HepG2 (cell line): Measurements from ENCODE around the gene DUSP22. TPM values are rescaled to one million over a fixed set of nuclear protein-coding genes. Genes with fewer than 3 reads are reported as not detected.

ENCODE experiments used
- ATAC-seq: fragments of 200-7000 bp; cut with Tn5 transposase; 3 replicates; pipeline ENCODE4 v1.9.1; 2020; ENCODE audit warnings: mild to moderate bottlenecking, moderate library complexity
- BruUV-seq: library from RNA; stranded (reverse); fragments of 400-500 nt; replicated peaks from 2 replicates; lab custom pipeline; 2021; lab: Mats Ljungman, UMichigan
- CTCF ChIA-PET: fragments of 300-600 bp; formaldehyde crosslinking; extraction: SDS; loops from one replicate; lab custom pipeline; 2021; ENCODE audit warnings: low total read pairs, inconsistent platforms, low intra/inter-chr PET ratio; lab: Yijun Ruan, JAX
- POLR2A ChIA-PET: fragments of 350-600 bp; sonication (Branson Sonifier 250); formaldehyde crosslinking; loops from one replicate; lab custom pipeline; 2020; ENCODE audit warnings: antibody characterized with exemption, inconsistent platforms; lab: Yijun Ruan, JAX
- DNase-seq: peaks from one replicate; pipeline ENCODE4 v3.0.0-alpha.2; 2015; ENCODE audit warnings: low spot score
- FAIRE-seq: peaks from 3 replicates; lab custom pipeline; 2011; peaks lifted over from hg19 to GRCh38; lab: Jason Lieb, UNC
- H2AFZ ChIP-seq: one replicate; pipeline ENCODE4 v1.6.1; 2011; ENCODE audit warnings: low read length, inconsistent platforms
- H3K27ac ChIP-seq: fragments of 300-600 bp; 3 replicates; pipeline ENCODE4 v1.8.0; 2011; ENCODE audit warnings: mixed run types, mild to moderate bottlenecking, mixed read lengths, low read length, inconsistent platforms; ENCODE audit not compliant: insufficient read depth; ENCODE audit errors: extremely low read length
- H3K27me3 ChIP-seq, 2 experiments: fragments of 200-600 bp in 1 of 2; 2 replicates in 1 of 2; 3 replicates in 1 of 2; pipeline versions ENCODE4 v1.6.0 to v1.8.0; 2011; ENCODE audit warnings: low read length in 2 of 2, mild to moderate bottlenecking in 2 of 2, moderate library complexity in 2 of 2, inconsistent platforms in 1 of 2; ENCODE audit not compliant: insufficient read depth in 2 of 2, control insufficient read depth in 1 of 2
- H3K36me3 ChIP-seq, 2 experiments: fragments of 200-600 bp in 1 of 2; replicated peaks in 1 of 2; 2 replicates in 1 of 2; 3 replicates in 1 of 2; pipeline versions ENCODE4 v1.5.1 to v1.8.0; 2011; ENCODE audit warnings: low read length in 2 of 2, inconsistent platforms in 1 of 2; ENCODE audit not compliant: insufficient read depth in 2 of 2, control insufficient read depth in 1 of 2
- H3K4me1 ChIP-seq: 2 replicates; pipeline ENCODE4 v1.5.1; 2012; ENCODE audit warnings: low read length, inconsistent platforms; ENCODE audit not compliant: insufficient read depth
- H3K4me2 ChIP-seq: 2 replicates; pipeline ENCODE4 v1.6.0; 2011; ENCODE audit warnings: low read depth, low read length, inconsistent platforms
- H3K4me3 ChIP-seq, 3 experiments: fragments of 200-600 bp in 1 of 3; sonication (generic), shearing (Covaris generic) in 1 of 3; replicated peaks in 1 of 3; 2 replicates each; pipeline ENCODE4 v1.5.1; 2011 to 2016; ENCODE audit warnings: low read length in 3 of 3, inconsistent platforms in 2 of 3, low read depth in 2 of 3, mild to moderate bottlenecking in 2 of 3, control low read depth in 1 of 3, mixed read lengths in 1 of 3; ENCODE audit not compliant: insufficient read depth in 1 of 3
- H3K79me2 ChIP-seq: one replicate; pipeline ENCODE4 v1.6.1; 2011; ENCODE audit warnings: low read length, inconsistent platforms; ENCODE audit not compliant: insufficient read depth
- H3K9ac ChIP-seq: 2 replicates; pipeline ENCODE4 v1.6.0; 2011; ENCODE audit warnings: mild to moderate bottlenecking, low read depth, low read length, inconsistent platforms; ENCODE audit not compliant: insufficient read depth
- H3K9me3 ChIP-seq: 2 replicates; pipeline ENCODE4 v1.5.1; 2012; ENCODE audit warnings: mild to moderate bottlenecking, low read length
- H4K20me1 ChIP-seq: 2 replicates; pipeline ENCODE4 v1.6.0; 2011; ENCODE audit warnings: inconsistent platforms, mild to moderate bottlenecking, low read length, moderate library complexity; ENCODE audit not compliant: insufficient read depth
- MED8 ChIP-seq: sonication (generic); formaldehyde crosslinking; IDR thresholded peaks from 2 replicates; pipeline ENCODE4 v1.8.1; 2023; ENCODE audit warnings: mild to moderate bottlenecking, missing genetic modification reagents; ENCODE audit not compliant: insufficient replicate concordance
- NONO ChIP-seq, 2 experiments: fragments of 450-650 bp in 1 of 2; sonication (generic) in 1 of 2; formaldehyde crosslinking in 1 of 2; IDR thresholded peaks in 1 of 2; conservative IDR thresholded peaks in 1 of 2; 2 replicates each; pipeline versions ENCODE4 v1.6.1 to v1.8.0; 2017 to 2022; ENCODE audit warnings: mild to moderate bottlenecking in 1 of 2, missing genetic modification reagents in 1 of 2, moderate library complexity in 1 of 2
- TBX2 ChIP-seq: sonication (generic); formaldehyde crosslinking; IDR thresholded peaks from 2 replicates; pipeline ENCODE4 v1.5.0; 2020; ENCODE audit warnings: missing genetic modification reagents, mild to moderate bottlenecking, borderline replicate concordance
- ZBTB7A ChIP-seq: sonication (generic); formaldehyde crosslinking; IDR thresholded peaks from 2 replicates; pipeline ENCODE4 v1.8.0; 2022; ENCODE audit warnings: mild to moderate bottlenecking, missing genetic modification reagents
- ZC3H4 ChIP-seq: sonication (generic); formaldehyde crosslinking; IDR thresholded peaks from 2 replicates; pipeline ENCODE4 v1.4.0; 2020; ENCODE audit warnings: missing genetic modification reagents, borderline replicate concordance
- ZNF331 ChIP-seq: sonication (generic); formaldehyde crosslinking; IDR thresholded peaks from 2 replicates; pipeline ENCODE4 v1.4.0; 2020; ENCODE audit warnings: missing genetic modification reagents
- ZNF510 ChIP-seq: sonication (generic); formaldehyde crosslinking; IDR thresholded peaks from 2 replicates; pipeline ENCODE4 v1.4.0; 2020; ENCODE audit warnings: low read depth, mild to moderate bottlenecking, missing genetic modification reagents
- ZNF652 ChIP-seq: IDR thresholded peaks from 2 replicates; pipeline ENCODE4 v1.6.1; 2016; ENCODE audit warnings: low read depth, borderline replicate concordance
- WGBS: methylation state at CpG from one replicate; pipeline ENCODE4 v1.1.6; 2017; ENCODE audit warnings: low lambda C conversion rate; 5-methylcytosine and 5-hydroxymethylcytosine counted together
- in situ Hi-C: cut with HindIII; loops from 2 replicates; pipeline ENCODE4 v1.10.0; 2017; ENCODE audit warnings: low pct_unique_long_range_greater_than_20kb; ENCODE audit not compliant: extremely low pct_ligation_motif_present
- intact Hi-C: fragments of 100-400 bp; cut with micrococcal nuclease; formaldehyde crosslinking; loops from one replicate; pipeline ENCODE4 v1.10.0; 2022; ENCODE audit not compliant: unreplicated experiment
- polyA plus RNA-seq, 8 experiments: library from polyadenylated mRNA; depleted of rRNA in 3 of 8; stranded (reverse) in 7 of 8; unstranded in 1 of 8; fragments of >200 nt; fragmentation: Illumina TruSeq in 4 of 8; extraction: Trizol in 4 of 8; gene quantifications; 2 replicates each; pipeline versions ENCODE4 v1.2.1 to v1.2.3, GENCODE V29; 2011 to 2016; ENCODE audit warnings: low read depth in 4 of 8, missing spikeins in 1 of 8, mixed read lengths in 1 of 8; ENCODE audit not compliant: insufficient read depth in 1 of 8
- total RNA-seq, 5 experiments: library from RNA; depleted of rRNA; stranded (reverse); fragments of >200 nt; fragmentation: Illumina TruSeq; extraction: Trizol; gene quantifications; 2 replicates each; pipeline ENCODE4 v1.2.3, GENCODE V29; 2016; ENCODE audit warnings: low read depth in 1 of 5
- TF ChIP-seq, protein P1 (sequence below): sonication (generic); formaldehyde crosslinking; IDR thresholded peaks from 2 replicates; pipeline ENCODE4 v1.4.0; 2020; ENCODE audit warnings: mild to moderate bottlenecking, missing genetic modification reagents
- TF ChIP-seq, protein P2 (sequence below): sonication (generic); formaldehyde crosslinking; IDR thresholded peaks from 2 replicates; pipeline ENCODE4 v1.4.0; 2020; ENCODE audit warnings: mild to moderate bottlenecking, missing genetic modification reagents, borderline replicate concordance
- TF ChIP-seq, protein P3 (sequence below): sonication (generic); formaldehyde crosslinking; IDR thresholded peaks from 2 replicates; pipeline ENCODE4 v1.9.0; 2022; ENCODE audit warnings: low read depth, missing genetic modification reagents
- TF ChIP-seq, protein P4 (sequence below): sonication (generic); formaldehyde crosslinking; IDR thresholded peaks from 2 replicates; pipeline ENCODE4 v1.4.0; 2020; ENCODE audit warnings: mild to moderate bottlenecking, missing genetic modification reagents
- TF ChIP-seq, protein P5 (sequence below): sonication (generic); formaldehyde crosslinking; IDR thresholded peaks from 2 replicates; pipeline ENCODE4 v1.5.1; 2020; ENCODE audit warnings: missing genetic modification reagents, mild to moderate bottlenecking, borderline replicate concordance
- TF ChIP-seq, protein P6 (sequence below): IDR thresholded peaks from 2 replicates; pipeline ENCODE4 v1.6.1; 2012; ENCODE audit warnings: inconsistent platforms

DUSP22 gene
- total and polyA plus RNA-seq, 2 of the 13 experiments (the other 11 are each of a cell fraction or from before 2014, with no cell fraction given), result 20.2 to 32.8 TPM

DNA sequence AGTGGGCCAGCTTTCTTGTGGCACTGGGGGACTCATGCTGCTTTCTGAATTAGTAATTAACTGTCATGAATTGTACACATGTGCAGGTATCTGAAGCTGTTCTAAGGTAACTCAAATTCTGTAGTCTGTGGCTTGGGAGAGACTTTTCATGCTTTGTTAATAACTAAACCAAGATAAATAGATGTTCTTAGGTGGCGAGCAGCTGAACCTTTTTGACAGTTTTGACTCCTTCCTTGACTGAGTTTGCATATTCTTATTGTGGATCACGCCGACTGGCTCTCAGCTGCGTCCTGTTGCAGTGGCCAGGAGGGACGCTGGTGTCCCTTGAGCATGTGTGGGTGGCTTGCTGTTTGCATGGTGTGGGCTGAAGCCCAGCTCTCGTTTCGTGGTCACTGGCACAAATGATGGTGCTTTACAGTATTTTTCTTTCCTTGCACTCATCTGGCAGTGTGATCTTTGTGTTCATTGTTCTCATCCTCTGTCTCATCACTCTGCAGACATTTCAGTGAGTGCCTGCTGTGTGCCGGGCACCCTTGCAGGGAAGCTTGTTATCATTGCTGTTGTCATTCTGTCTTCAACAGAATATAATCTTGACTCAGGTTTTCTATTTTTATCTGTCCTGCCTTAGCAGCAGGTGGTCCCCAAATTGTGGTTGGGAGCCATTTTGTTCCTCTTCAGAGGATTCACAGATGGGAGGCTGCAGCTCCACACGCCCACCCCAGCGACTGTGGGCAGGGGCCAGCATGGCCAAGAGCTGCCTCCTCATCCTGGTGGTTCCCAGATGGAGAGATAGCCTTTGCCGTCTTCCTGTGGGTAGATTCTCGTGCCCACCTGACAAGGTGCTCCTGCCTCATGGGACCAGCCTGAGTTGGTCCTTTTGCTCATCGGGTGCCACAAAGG, 39.6 kb downstream of the DUSP22 start:
- ChIA-PET POLR2A (no interaction called here), CTCF (no interaction called here)
- WGBS, result 67% methylated on average over 13 of the region's 13 CpGs
- Histone ChIP-seq H2AFZ (no peak overlapping the region), H3K27ac (no peak overlapping the region), H3K79me2 (no peaks in the 10 kb centered on the region), H3K4me1 (peaks cover 7% of the 10 kb centered on the region; the same call in 1 of the 2 replicates), H3K36me3 (peaks cover 1 to 3% of the 10 kb centered on the region in 2 experiments; a peak in 2 of 5 replicates), H3K9ac (no peak overlapping the region), H3K9me3 (no peaks in the 10 kb centered on the region), H3K4me3 (no peak overlapping the region), H4K20me1 (no peaks in the 10 kb centered on the region), H3K4me2 (no peak overlapping the region), H3K27me3 (no peaks in the 10 kb centered on the region; a peak in 1 of 5 replicates)
- no TSS peak for BruUV-seq
- intact Hi-C loops, result no loop called here
- FAIRE-seq, result no peak
- no peak for DNase-seq
- in situ Hi-C loops, result no loop called here
- ATAC-seq, result peak; percentile 19; the same call in 1 of the 3 replicates
- TF ChIP-seq, protein P1, sequence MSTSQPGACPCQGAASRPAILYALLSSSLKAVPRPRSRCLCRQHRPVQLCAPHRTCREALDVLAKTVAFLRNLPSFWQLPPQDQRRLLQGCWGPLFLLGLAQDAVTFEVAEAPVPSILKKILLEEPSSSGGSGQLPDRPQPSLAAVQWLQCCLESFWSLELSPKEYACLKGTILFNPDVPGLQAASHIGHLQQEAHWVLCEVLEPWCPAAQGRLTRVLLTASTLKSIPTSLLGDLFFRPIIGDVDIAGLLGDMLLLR (CRISPR knock-in tag), result 0 out of 2 replicates have a peak, but pooled peaks have one; percentile 3
- TF ChIP-seq, protein P2, sequence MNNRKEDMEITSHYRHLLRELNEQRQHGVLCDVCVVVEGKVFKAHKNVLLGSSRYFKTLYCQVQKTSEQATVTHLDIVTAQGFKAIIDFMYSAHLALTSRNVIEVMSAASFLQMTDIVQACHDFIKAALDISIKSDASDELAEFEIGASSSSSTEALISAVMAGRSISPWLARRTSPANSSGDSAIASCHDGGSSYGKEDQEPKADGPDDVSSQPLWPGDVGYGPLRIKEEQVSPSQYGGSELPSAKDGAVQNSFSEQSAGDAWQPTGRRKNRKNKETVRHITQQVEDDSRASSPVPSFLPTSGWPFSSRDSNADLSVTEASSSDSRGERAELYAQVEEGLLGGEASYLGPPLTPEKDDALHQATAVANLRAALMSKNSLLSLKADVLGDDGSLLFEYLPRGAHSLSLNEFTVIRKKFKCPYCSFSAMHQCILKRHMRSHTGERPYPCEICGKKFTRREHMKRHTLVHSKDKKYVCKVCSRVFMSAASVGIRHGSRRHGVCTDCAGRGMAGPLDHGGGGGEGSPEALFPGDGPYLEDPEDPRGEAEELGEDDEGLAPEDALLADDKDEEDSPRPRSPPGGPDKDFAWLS (CRISPR knock-in tag), result no peak
- no peak for TF ChIP-seq ZNF652 (CRISPR knock-in tag)
- TF ChIP-seq ZBTB7A, result peak; percentile 28; the same call in 1 of the 2 replicates
- TF ChIP-seq, protein P3, sequence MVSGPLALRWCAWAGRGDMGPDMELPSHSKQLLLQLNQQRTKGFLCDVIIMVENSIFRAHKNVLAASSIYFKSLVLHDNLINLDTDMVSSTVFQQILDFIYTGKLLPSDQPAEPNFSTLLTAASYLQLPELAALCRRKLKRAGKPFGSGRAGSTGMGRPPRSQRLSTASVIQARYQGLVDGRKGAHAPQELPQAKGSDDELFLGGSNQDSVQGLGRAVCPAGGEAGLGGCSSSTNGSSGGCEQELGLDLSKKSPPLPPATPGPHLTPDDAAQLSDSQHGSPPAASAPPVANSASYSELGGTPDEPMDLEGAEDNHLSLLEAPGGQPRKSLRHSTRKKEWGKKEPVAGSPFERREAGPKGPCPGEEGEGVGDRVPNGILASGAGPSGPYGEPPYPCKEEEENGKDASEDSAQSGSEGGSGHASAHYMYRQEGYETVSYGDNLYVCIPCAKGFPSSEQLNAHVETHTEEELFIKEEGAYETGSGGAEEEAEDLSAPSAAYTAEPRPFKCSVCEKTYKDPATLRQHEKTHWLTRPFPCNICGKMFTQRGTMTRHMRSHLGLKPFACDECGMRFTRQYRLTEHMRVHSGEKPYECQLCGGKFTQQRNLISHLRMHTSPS (CRISPR knock-in tag), result no peak
- no peak for TF ChIP-seq TBX2 (CRISPR knock-in tag)
- no peak for TF ChIP-seq NONO (IDR thresholded peaks at IDR 0.05)
- no peak for TF ChIP-seq NONO (CRISPR knock-in tag; conservative IDR thresholded peaks at IDR 0.05)
- TF ChIP-seq, protein P4, sequence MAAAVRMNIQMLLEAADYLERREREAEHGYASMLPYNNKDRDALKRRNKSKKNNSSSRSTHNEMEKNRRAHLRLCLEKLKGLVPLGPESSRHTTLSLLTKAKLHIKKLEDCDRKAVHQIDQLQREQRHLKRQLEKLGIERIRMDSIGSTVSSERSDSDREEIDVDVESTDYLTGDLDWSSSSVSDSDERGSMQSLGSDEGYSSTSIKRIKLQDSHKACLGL (CRISPR knock-in tag), result 0 out of 2 replicates have a peak, but pooled peaks have one; percentile 22
- peak; percentile 18 for TF ChIP-seq MED8
- TF ChIP-seq, protein P5, sequence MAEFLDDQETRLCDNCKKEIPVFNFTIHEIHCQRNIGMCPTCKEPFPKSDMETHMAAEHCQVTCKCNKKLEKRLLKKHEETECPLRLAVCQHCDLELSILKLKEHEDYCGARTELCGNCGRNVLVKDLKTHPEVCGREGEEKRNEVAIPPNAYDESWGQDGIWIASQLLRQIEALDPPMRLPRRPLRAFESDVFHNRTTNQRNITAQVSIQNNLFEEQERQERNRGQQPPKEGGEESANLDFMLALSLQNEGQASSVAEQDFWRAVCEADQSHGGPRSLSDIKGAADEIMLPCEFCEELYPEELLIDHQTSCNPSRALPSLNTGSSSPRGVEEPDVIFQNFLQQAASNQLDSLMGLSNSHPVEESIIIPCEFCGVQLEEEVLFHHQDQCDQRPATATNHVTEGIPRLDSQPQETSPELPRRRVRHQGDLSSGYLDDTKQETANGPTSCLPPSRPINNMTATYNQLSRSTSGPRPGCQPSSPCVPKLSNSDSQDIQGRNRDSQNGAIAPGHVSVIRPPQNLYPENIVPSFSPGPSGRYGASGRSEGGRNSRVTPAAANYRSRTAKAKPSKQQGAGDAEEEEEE (CRISPR knock-in tag), result no peak
- TF ChIP-seq ZNF510 (CRISPR knock-in tag), result no peak
- TF ChIP-seq, protein P6, sequence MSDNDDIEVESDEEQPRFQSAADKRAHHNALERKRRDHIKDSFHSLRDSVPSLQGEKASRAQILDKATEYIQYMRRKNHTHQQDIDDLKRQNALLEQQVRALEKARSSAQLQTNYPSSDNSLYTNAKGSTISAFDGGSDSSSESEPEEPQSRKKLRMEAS, result no peak
- no peak for TF ChIP-seq ZC3H4 (CRISPR knock-in tag)
- TF ChIP-seq ZNF331 (CRISPR knock-in tag), result no peak
